GM18508 (cell line): ENCODE data around the gene STON1.
"Not testable (repeated sequence)": the region's sequence is repeated elsewhere in the genome, so short reads cannot be mapped to it uniquely, and the experiment has no call there.

Source experiments
- ATAC-seq: cut with Tn5 transposase; IDR thresholded peaks from one replicate; pipeline ENCODE4 v1.9.1; 2021; ENCODE audit warnings: moderate number of reproducible peaks; ENCODE audit not compliant: insufficient read depth, unreplicated experiment

STON1 gene

GRCh38 chr2:48527226-48527885 is 2.6 kb upstream of the STON1 start:
- ATAC-seq: no peak

GRCh38 chr2:48528431-48528830 is 1.5 kb upstream of the STON1 start:
- ATAC-seq: no peak

- ATAC-seq: no peak
Measured at GRCh38 chr2:48529194-48529593, 760 bp upstream of the STON1 start.

- ATAC-seq: no peak
Measured at GRCh38 chr2:48529676-48530032, 300 bp upstream of the STON1 start.

GRCh38 chr2:48531141-48531648 is 1.2 kb downstream of the STON1 start:
- ATAC-seq: no peak

GRCh38 chr2:48532174-48532573 is 2.2 kb downstream of the STON1 start:
- no peak for ATAC-seq

- no peak for ATAC-seq
Measured at GRCh38 chr2:48532824-48533223, 2.9 kb downstream of the STON1 start.

- ATAC-seq: no peak
Measured at GRCh38 chr2:48534781-48535180, 4.8 kb downstream of the STON1 start.

- no peak for ATAC-seq
Measured at GRCh38 chr2:48540237-48540935, 10.4 kb downstream of the STON1 start.

- ATAC-seq: no peak
Measured at GRCh38 chr2:48541666-48542389, 11.9 kb downstream of the STON1 start.

GRCh38 chr2:48543895-48544294 is 13.9 kb downstream of the STON1 start:
- ATAC-seq: no peak

- ATAC-seq: no peak
Measured at GRCh38 chr2:48545244-48545643, 15.3 kb downstream of the STON1 start.

GRCh38 chr2:48548840-48549239 is 18.9 kb downstream of the STON1 start:
- no peak for ATAC-seq

GRCh38 chr2:48549972-48550371 is 20.0 kb downstream of the STON1 start:
- ATAC-seq: no peak

- no peak for ATAC-seq
Measured at GRCh38 chr2:48551548-48551947, 21.6 kb downstream of the STON1 start.

GRCh38 chr2:48555071-48555470 is 25.1 kb downstream of the STON1 start:
- ATAC-seq: not testable (repeated sequence)

GRCh38 chr2:48558456-48558855 is 28.5 kb downstream of the STON1 start:
- no peak for ATAC-seq

GRCh38 chr2:48560546-48561209 is 30.7 kb downstream of the STON1 start:
- no peak for ATAC-seq

- ATAC-seq: no peak
Measured at GRCh38 chr2:48562281-48562680, 32.3 kb downstream of the STON1 start.

GRCh38 chr2:48566592-48567310 is 36.8 kb downstream of the STON1 start:
- no peak for ATAC-seq
